K562 (cell line): Measurements from ENCODE around the gene DNASE2. TPM values are rescaled to one million over a fixed set of nuclear protein-coding genes. Genes with fewer than 3 reads are reported as not detected.
A peak's percentile ranks its signal among the peaks of the same experiment; 100 is the strongest.

Source experiments
- DMBX1 ChIP-seq: fragments of 250-450 bp; sonication (Bioruptor Pico); IDR thresholded peaks from 2 replicates; pipeline ENCODE4 v1.8.0; 2022; ENCODE audit warnings: inconsistent platforms, mild to moderate bottlenecking, moderate library complexity, borderline replicate concordance
- E2F3 ChIP-seq: fragments of 250-450 bp; sonication (Bioruptor Pico); IDR thresholded peaks from 2 replicates; pipeline ENCODE4 v1.4.0; 2020; ENCODE audit warnings: mild to moderate bottlenecking
- ERF ChIP-seq: fragments of 450-650 bp; formaldehyde crosslinking; IDR thresholded peaks from 2 replicates; pipeline ENCODE4 v1.4.0; 2020; ENCODE audit warnings: mild to moderate bottlenecking, mixed read lengths
- FIP1L1 ChIP-seq: fragments of 200-400 bp; formaldehyde crosslinking; IDR thresholded peaks from 2 replicates; pipeline ENCODE4 v1.6.1; 2018; ENCODE audit warnings: mild to moderate bottlenecking, low read depth, low read length; ENCODE audit not compliant: poor library complexity, severe bottlenecking
- FOXJ2 ChIP-seq: fragments of 200-800 bp; sonication (Bioruptor generic); IDR thresholded peaks from 2 replicates; pipeline ENCODE4 v1.6.1; 2016; ENCODE audit warnings: missing genetic modification characterization, missing compliant biosample characterization
- HNRNPL ChIP-seq: fragments of 200-400 bp; formaldehyde crosslinking; IDR thresholded peaks from 2 replicates; pipeline ENCODE4 v1.6.1; 2017; ENCODE audit warnings: low read depth, mild to moderate bottlenecking, low read length
- LEF1 ChIP-seq: fragments of 450-650 bp; IDR thresholded peaks from 2 replicates; pipeline ENCODE4 v1.6.1; 2016; ENCODE audit warnings: mild to moderate bottlenecking
- MXI1 ChIP-seq: IDR thresholded peaks from 2 replicates; pipeline ENCODE4 v1.6.1; 2011; ENCODE audit warnings: low read depth, mild to moderate bottlenecking, improper control_type of control experiment, low read length
- NR2F6 ChIP-seq: fragments of 450-650 bp; formaldehyde crosslinking; IDR thresholded peaks from 2 replicates; pipeline ENCODE4 v1.4.0; 2020; ENCODE audit warnings: mild to moderate bottlenecking
- PHB2 ChIP-seq: fragments of 450-650 bp; IDR thresholded peaks from 2 replicates; pipeline ENCODE4 v1.6.1; 2017; ENCODE audit warnings: low read depth
- POLR2G ChIP-seq: fragments of 200-400 bp; formaldehyde crosslinking; IDR thresholded peaks from 2 replicates; pipeline ENCODE4 v1.6.1; 2017; ENCODE audit warnings: low read depth, mild to moderate bottlenecking, antibody characterized with exemption, low read length, moderate library complexity
- POLR3A ChIP-seq: IDR thresholded peaks from 2 replicates; pipeline ENCODE4 v1.6.1; 2011; ENCODE audit warnings: borderline replicate concordance, mild to moderate bottlenecking, moderate library complexity; ENCODE audit not compliant: insufficient read length, insufficient read depth; ENCODE audit errors: extremely low read depth
- PPARD ChIP-seq: fragments of 250-450 bp; sonication (Bioruptor Pico); IDR thresholded peaks from 2 replicates; pipeline ENCODE4 v1.8.0; 2022; ENCODE audit warnings: inconsistent platforms, mild to moderate bottlenecking, moderate library complexity
- PRDM10 ChIP-seq: fragments of 450-650 bp; IDR thresholded peaks from 2 replicates; pipeline ENCODE4 v1.6.1; 2018; ENCODE audit not compliant: partially characterized antibody
- RFX1 ChIP-seq: fragments of 450-650 bp; IDR thresholded peaks from 2 replicates; pipeline ENCODE4 v1.6.1; 2016; ENCODE audit warnings: mild to moderate bottlenecking, moderate library complexity
- SLC30A9 ChIP-seq: fragments of 250-450 bp; sonication (Bioruptor Pico); IDR thresholded peaks from 2 replicates; pipeline ENCODE4 v1.8.0; 2022; ENCODE audit warnings: mild to moderate bottlenecking, moderate library complexity
- TEAD2 ChIP-seq: fragments of 450-650 bp; IDR thresholded peaks from 2 replicates; pipeline ENCODE4 v1.6.1; 2016; ENCODE audit warnings: missing genetic modification characterization, control low read depth, missing compliant biosample characterization
- ZKSCAN3 ChIP-seq: fragments of 250-450 bp; sonication (Bioruptor Pico); IDR thresholded peaks from 2 replicates; pipeline ENCODE4 v1.4.0; 2020
- ZNF507 ChIP-seq: conservative IDR thresholded peaks from 2 replicates; pipeline ENCODE4 v1.6.1; 2017; ENCODE audit warnings: missing genetic modification characterization, missing compliant biosample characterization
- ZNF512 ChIP-seq: IDR thresholded peaks from 2 replicates; pipeline ENCODE4 v1.6.1; 2016; ENCODE audit warnings: missing genetic modification characterization, missing compliant biosample characterization
- ZSCAN29 ChIP-seq: fragments of 450-650 bp; IDR thresholded peaks from 2 replicates; pipeline ENCODE4 v1.6.1; 2017
- polyA plus RNA-seq, 8 experiments: library from polyadenylated mRNA; depleted of rRNA in 4 of 8; stranded (reverse) in 5 of 8; unstranded in 3 of 8; fragments of >200 nt; fragmentation: Nextera tagmentation in 2 of 8; fragmentation: Illumina TruSeq in 1 of 8; extraction: Ambion mirVana in 2 of 8; extraction: Trizol in 1 of 8; gene quantifications; 2 replicates each; pipeline versions ENCODE4 v1.2.1 to v1.2.3, GENCODE V29; 2011 to 2014; ENCODE audit warnings: inconsistent platforms in 1 of 8, missing spikeins in 1 of 8
- total RNA-seq, 7 experiments: library from RNA; depleted of rRNA in 6 of 7; stranded (reverse); fragments of >200 nt in 6 of 7; fragmentation: Illumina TruSeq in 2 of 7; extraction: Trizol in 2 of 7; gene quantifications; 2 replicates each; pipeline versions ENCODE4 v1.2.1 to v1.2.3, GENCODE V29; 2011 to 2021; ENCODE audit warnings: low replicate concordance in 1 of 7
- TF ChIP-seq, protein P1 (sequence below): fragments of 450-650 bp; formaldehyde crosslinking; IDR thresholded peaks from 2 replicates; pipeline ENCODE4 v1.4.0; 2022; ENCODE audit warnings: mild to moderate bottlenecking, moderate library complexity
- TF ChIP-seq, protein P2 (sequence below): fragments of 250-450 bp; sonication (Bioruptor Pico); IDR thresholded peaks from 2 replicates; pipeline ENCODE4 v1.4.0; 2020; ENCODE audit warnings: mild to moderate bottlenecking, moderate library complexity, borderline replicate concordance

The DNASE2 gene
- total and polyA plus RNA-seq, 9 of the 15 experiments (the other 6 are each of a cell fraction or from before 2014, with no cell fraction given): 4.4 to 27.0 (median 20.2) TPM

DNA sequence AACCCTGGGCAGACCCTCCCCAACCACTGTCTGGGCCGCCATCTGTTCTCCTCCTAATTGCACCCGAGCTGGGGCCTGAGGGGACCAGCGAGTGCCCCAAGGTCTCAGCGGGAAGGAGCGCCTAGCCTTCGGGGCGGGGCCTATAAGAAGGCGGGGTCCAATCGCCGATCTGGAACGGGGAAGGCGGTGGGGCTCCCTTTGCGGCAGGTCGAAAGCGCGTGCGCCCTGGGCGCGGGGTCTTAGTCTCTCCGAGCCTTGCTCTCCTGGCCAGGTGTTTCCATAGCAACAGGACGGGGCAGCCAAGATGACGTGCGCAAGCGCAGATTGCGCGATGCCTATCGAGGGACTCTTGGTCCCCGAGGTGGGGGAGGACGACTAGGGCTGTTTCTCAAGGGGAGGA is 40.2 kb downstream of the DNASE2 start (continued):
- TF ChIP-seq ZNF512 (tag): no peak
- TF ChIP-seq TEAD2 (tag): no peak
- no peak for TF ChIP-seq E2F3 (CRISPR knock-in tag)
- TF ChIP-seq, protein P1, sequence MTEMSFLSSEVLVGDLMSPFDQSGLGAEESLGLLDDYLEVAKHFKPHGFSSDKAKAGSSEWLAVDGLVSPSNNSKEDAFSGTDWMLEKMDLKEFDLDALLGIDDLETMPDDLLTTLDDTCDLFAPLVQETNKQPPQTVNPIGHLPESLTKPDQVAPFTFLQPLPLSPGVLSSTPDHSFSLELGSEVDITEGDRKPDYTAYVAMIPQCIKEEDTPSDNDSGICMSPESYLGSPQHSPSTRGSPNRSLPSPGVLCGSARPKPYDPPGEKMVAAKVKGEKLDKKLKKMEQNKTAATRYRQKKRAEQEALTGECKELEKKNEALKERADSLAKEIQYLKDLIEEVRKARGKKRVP: no peak
- TF ChIP-seq POLR3A: no peak
- no peak for TF ChIP-seq LEF1
- TF ChIP-seq FIP1L1: no peak
- TF ChIP-seq PPARD (CRISPR knock-in tag): no peak
- TF ChIP-seq NR2F6 (CRISPR knock-in tag): no peak
- TF ChIP-seq DMBX1 (CRISPR knock-in tag): no peak
- TF ChIP-seq RFX1: peak; percentile 97
- TF ChIP-seq PRDM10: no peak
- 0 out of 2 replicates have a peak, but pooled peaks have one; percentile 33 for TF ChIP-seq MXI1
- TF ChIP-seq SLC30A9: no peak
- no peak for TF ChIP-seq ERF
- no peak for TF ChIP-seq ZKSCAN3
- TF ChIP-seq ZNF507 (tag): no peak
- no peak for TF ChIP-seq FOXJ2
- TF ChIP-seq, protein P2, sequence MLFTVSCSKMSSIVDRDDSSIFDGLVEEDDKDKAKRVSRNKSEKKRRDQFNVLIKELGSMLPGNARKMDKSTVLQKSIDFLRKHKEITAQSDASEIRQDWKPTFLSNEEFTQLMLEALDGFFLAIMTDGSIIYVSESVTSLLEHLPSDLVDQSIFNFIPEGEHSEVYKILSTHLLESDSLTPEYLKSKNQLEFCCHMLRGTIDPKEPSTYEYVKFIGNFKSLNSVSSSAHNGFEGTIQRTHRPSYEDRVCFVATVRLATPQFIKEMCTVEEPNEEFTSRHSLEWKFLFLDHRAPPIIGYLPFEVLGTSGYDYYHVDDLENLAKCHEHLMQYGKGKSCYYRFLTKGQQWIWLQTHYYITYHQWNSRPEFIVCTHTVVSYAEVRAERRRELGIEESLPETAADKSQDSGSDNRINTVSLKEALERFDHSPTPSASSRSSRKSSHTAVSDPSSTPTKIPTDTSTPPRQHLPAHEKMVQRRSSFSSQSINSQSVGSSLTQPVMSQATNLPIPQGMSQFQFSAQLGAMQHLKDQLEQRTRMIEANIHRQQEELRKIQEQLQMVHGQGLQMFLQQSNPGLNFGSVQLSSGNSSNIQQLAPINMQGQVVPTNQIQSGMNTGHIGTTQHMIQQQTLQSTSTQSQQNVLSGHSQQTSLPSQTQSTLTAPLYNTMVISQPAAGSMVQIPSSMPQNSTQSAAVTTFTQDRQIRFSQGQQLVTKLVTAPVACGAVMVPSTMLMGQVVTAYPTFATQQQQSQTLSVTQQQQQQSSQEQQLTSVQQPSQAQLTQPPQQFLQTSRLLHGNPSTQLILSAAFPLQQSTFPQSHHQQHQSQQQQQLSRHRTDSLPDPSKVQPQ (CRISPR knock-in tag): no peak
- no peak for TF ChIP-seq HNRNPL
- TF ChIP-seq POLR2G: peak; percentile 54; the same call in 1 of the 2 replicates
- no peak for TF ChIP-seq ZSCAN29
- TF ChIP-seq PHB2: no peak
